ENCODE data around the gene LY6G5C. TPM values are rescaled to one million over a fixed set of nuclear protein-coding genes. Genes with fewer than 3 reads are reported as not detected.

The LY6G5C gene
- total and polyA plus RNA-seq, 2 of the 13 experiments (the other 11 are each of a cell fraction or from before 2014, with no cell fraction given), result 0.33 to 0.55 TPM

GRCh38 chr6:31729979-31730630 is 49.2 kb upstream of the LY6G5C start (continued):
- TF ChIP-seq RERE (CRISPR knock-in tag; IDR thresholded peaks at IDR 0.05; ENCODE audit: low read depth) (no peak), ELF4 (CRISPR knock-in tag; IDR thresholded peaks at IDR 0.05; ENCODE audit: borderline replicate concordance) (0 out of 2 replicates have a peak, but pooled peaks have one; percentile 64), ZNF451 (CRISPR knock-in tag; IDR thresholded peaks at IDR 0.05) (0 out of 2 replicates have a peak, but pooled peaks have one; percentile 18), ZNF496 (CRISPR knock-in tag; IDR thresholded peaks at IDR 0.05; ENCODE audit: insufficient replicate concordance) (no peak), KLF6 (CRISPR knock-in tag; IDR thresholded peaks at IDR 0.05) (no peak), U2AF1 (optimal IDR thresholded peaks at IDR 0.05; ENCODE audit: low read depth, low read length) (peak; percentile 91), THAP11 (CRISPR knock-in tag; IDR thresholded peaks at IDR 0.05) (no peak), ZNF891 (CRISPR knock-in tag; IDR thresholded peaks at IDR 0.05) (no peak), STAG1 (CRISPR knock-in tag; IDR thresholded peaks at IDR 0.05) (no peak), ZNF230 (CRISPR knock-in tag; IDR thresholded peaks at IDR 0.05) (0 out of 2 replicates have a peak, but pooled peaks have one; percentile 50), KLF12 (CRISPR knock-in tag; IDR thresholded peaks at IDR 0.05; ENCODE audit: borderline replicate concordance) (no peak; the same call in 1 of the 2 replicates), ZNF746 (CRISPR knock-in tag; IDR thresholded peaks at IDR 0.05) (no peak), MIXL1 (CRISPR knock-in tag; IDR thresholded peaks at IDR 0.05) (no peak), TRIM22 (IDR thresholded peaks at IDR 0.05) (no peak), ZNF691 (CRISPR knock-in tag; IDR thresholded peaks at IDR 0.05; ENCODE audit: borderline replicate concordance, low read depth) (peak; percentile 10; the same call in 1 of the 2 replicates), TBX2 (CRISPR knock-in tag; IDR thresholded peaks at IDR 0.05; ENCODE audit: borderline replicate concordance) (peak; percentile 89), ATF2 (CRISPR knock-in tag; IDR thresholded peaks at IDR 0.05) (no peak), FUBP1 (CRISPR knock-in tag; IDR thresholded peaks at IDR 0.05; ENCODE audit: borderline replicate concordance) (peak; percentile 74; the same call in 1 of the 2 replicates)
